Measurements from ENCODE around the gene AKT2.

Gene AKT2

GRCh38 chr19:40273469-40274360 is 11.4 kb downstream of the AKT2 start:
- DNase-seq (ENCODE audit: low spot score): no peak

GRCh38 chr19:40272261-40272660 is 12.9 kb downstream of the AKT2 start:
- no peak for DNase-seq (ENCODE audit: low spot score)

GRCh38 chr19:40271706-40272105 is 13.4 kb downstream of the AKT2 start:
- DNase-seq (ENCODE audit: low spot score): no peak

- DNase-seq (ENCODE audit: low spot score): no peak
Observed at GRCh38 chr19:40270362-40271089, 14.6 kb downstream of the AKT2 start.

GRCh38 chr19:40269216-40269940 is 15.8 kb downstream of the AKT2 start:
- DNase-seq (ENCODE audit: low spot score): no peak

- DNase-seq (ENCODE audit: low spot score): no peak
Observed at GRCh38 chr19:40267601-40267997, 17.5 kb downstream of the AKT2 start.

- DNase-seq (ENCODE audit: low spot score): no peak
Observed at GRCh38 chr19:40266912-40267600, 18.1 kb downstream of the AKT2 start.

GRCh38 chr19:40266119-40266518 is 19.0 kb downstream of the AKT2 start:
- no peak for DNase-seq (ENCODE audit: low spot score)

- DNase-seq (ENCODE audit: low spot score): no peak
Observed at GRCh38 chr19:40265763-40266099, 19.4 kb downstream of the AKT2 start.

GRCh38 chr19:40265055-40265762 is 19.9 kb downstream of the AKT2 start:
- no peak for DNase-seq (ENCODE audit: low spot score)

GRCh38 chr19:40264314-40265054 is 20.7 kb downstream of the AKT2 start:
- no peak for DNase-seq (ENCODE audit: low spot score)

- no peak for DNase-seq (ENCODE audit: low spot score)
Observed at GRCh38 chr19:40263440-40264313, 21.5 kb downstream of the AKT2 start.

- DNase-seq (ENCODE audit: low spot score): no peak
Observed at GRCh38 chr19:40262422-40262821, 22.7 kb downstream of the AKT2 start.

GRCh38 chr19:40261631-40262030 is 23.5 kb downstream of the AKT2 start:
- no peak for DNase-seq (ENCODE audit: low spot score)

- DNase-seq (ENCODE audit: low spot score): no peak
Observed at GRCh38 chr19:40257096-40257517, 28.0 kb downstream of the AKT2 start.

- no peak for DNase-seq (ENCODE audit: low spot score)
Observed at GRCh38 chr19:40256512-40256911, 28.6 kb downstream of the AKT2 start.

GRCh38 chr19:40255619-40256166 is 29.5 kb downstream of the AKT2 start:
- no peak for DNase-seq (ENCODE audit: low spot score)

- no peak for DNase-seq (ENCODE audit: low spot score)
Observed at GRCh38 chr19:40254714-40255418, 30.3 kb downstream of the AKT2 start.

GRCh38 chr19:40253611-40254092 is 31.5 kb downstream of the AKT2 start:
- no peak for DNase-seq (ENCODE audit: low spot score)
